GM21447 (cell line): Measurements from ENCODE around the gene KLK15.

Experiments used
- ATAC-seq: cut with Tn5 transposase; IDR thresholded peaks from one replicate; pipeline ENCODE4 v1.9.1; 2021; ENCODE audit not compliant: unreplicated experiment

Gene KLK15, protein sequence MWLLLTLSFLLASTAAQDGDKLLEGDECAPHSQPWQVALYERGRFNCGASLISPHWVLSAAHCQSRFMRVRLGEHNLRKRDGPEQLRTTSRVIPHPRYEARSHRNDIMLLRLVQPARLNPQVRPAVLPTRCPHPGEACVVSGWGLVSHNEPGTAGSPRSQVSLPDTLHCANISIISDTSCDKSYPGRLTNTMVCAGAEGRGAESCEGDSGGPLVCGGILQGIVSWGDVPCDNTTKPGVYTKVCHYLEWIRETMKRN

DNA sequence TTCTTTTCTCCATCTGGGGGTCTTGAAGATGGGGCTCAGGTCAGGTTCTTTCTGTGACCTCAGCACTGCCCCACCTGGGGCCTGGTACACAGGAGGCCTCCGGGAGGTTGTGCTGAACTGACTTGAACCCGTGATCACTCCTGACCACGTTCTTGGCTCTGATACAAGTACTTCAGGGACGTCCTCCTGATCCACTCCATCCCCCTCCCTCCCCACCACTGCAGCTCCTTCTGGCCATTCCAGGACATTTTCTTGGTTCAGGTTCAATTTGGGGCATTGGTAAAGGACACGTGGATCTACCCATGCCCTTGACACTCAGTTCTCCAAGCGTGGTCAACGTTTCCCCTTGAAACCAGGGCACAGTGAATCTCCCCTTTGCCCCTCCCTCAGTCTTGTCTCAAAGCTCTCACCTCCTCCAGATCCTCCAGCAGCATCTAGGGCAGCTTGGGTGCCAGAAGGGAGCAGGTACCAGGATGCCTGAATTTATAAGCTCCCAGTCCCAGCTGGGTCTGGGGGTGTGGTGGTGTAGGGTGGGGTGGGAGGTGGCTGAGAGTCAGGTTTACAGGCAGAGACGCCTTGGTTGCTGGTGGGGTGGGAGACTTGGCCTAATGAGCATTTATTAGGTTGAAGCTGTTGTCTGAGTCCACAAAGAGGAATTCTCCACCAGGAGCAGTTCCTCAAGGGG, at the start of gene KLK15:
TSS of gene KLK15 (minus strand) at position 458 of the 685 bp plus-strand sequence. CDS start 2,082 bp downstream, outside the sequence.
- ATAC-seq, result no peak

DNA sequence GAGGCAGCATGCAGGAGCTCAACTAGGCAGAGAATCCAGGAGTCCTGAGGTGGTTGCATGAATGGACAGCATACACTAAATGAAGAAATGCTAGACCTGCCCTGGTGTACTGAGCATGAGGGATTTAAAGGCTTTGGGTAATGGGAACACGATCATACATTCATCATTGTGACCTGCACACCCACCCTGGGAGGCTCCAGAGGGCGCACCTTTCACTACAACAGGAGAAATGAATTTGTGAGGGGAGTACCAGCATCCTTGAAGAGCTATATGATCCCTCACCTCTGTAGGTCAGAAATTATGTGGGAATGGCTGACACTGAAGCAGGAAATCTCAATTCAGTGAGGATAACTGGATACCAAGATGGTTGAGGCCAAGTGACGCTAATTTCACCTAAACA, 48.8 kb upstream of the KLK15 start:
- no peak for ATAC-seq

DNA sequence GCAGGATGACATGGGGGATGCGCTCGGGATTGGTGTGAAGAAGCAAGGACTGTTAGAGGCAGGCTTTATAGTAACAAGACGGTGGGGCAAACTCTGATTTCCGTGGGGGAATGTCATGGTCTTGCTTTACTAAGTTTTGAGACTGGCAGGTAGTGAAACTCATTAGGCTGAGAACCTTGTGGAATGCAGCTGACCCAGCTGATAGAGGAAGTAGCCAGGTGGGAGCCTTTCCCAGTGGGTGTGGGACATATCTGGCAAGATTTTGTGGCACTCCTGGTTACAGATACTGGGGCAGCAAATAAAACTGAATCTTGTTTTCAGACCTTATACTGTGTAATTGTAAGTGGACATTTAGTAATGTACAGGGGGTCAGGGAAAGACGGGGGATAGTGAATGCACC, 46.9 kb upstream of the KLK15 start:
- ATAC-seq, result no peak

DNA sequence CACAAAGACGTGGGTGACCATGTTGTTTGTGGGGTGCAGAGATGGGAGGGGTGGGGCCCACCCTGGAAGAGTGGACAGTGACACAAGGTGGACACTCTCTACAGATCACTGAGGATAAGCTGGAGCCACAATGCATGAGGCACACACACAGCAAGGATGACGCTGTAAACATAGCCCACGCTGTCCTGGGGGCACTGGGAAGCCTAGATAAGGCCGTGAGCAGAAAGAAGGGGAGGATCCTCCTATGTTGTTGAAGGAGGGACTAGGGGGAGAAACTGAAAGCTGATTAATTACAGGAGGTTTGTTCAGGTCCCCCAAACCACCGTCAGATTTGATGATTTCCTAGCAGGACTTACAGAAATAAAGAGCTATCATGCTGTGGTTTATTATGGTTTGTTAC, 45.5 kb upstream of the KLK15 start:
- ATAC-seq, result no peak

DNA sequence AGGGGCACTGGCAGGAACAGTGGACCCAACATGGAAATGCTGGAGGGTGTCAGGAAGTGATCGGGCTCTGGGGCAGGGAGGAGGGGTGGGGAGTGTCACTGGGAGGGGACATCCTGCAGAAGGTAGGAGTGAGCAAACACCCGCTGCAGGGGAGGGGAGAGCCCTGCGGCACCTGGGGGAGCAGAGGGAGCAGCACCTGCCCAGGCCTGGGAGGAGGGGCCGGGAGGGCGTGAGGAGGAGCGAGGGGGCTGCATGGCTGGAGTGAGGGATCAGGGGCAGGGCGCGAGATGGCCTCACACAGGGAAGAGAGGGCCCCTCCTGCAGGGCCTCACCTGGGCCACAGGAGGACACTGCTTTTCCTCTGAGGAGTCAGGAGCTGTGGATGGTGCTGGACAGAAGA, 44.0 kb upstream of the KLK15 start:
- ATAC-seq, result no peak

DNA sequence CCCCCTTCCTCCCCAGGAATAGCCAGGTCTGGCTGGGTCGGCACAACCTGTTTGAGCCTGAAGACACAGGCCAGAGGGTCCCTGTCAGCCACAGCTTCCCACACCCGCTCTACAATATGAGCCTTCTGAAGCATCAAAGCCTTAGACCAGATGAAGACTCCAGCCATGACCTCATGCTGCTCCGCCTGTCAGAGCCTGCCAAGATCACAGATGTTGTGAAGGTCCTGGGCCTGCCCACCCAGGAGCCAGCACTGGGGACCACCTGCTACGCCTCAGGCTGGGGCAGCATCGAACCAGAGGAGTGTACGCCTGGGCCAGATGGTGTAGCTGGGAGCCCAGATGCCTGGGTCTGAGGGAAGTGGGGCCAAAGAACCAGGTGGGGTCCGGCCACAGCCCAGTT, 43.1 kb upstream of the KLK15 start:
- no peak for ATAC-seq

DNA sequence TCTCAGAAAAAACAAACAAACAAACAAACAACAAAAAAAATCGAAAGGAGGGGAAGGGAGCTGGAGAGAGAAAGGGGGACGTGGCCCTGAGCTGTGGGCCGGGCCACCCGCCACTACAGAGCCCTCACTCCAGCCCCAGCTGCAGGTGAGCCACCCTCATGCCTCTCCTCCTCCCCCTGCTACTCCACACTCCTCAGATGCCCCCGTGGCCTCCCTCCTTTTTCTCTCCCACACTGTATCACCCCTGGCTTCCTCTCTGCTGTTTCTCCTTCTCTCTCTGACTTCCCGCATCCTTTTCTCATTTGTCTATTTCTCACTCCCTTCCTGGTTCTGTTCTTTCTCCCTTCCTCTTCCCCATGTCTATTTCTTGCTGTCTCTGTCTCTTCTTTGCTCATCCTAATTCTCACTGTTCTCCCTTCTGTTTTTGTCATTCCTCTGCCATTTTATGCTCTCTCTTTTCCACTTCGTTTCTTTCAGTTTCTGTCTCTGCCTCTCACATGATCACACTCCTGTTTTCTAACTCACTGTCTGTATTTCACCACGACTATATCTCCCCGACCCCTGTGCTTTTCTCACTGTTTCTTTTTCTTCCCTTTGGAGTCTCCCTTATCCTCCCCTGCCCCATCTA, 42.5 kb upstream of the KLK15 start:
- ATAC-seq, result no peak

DNA sequence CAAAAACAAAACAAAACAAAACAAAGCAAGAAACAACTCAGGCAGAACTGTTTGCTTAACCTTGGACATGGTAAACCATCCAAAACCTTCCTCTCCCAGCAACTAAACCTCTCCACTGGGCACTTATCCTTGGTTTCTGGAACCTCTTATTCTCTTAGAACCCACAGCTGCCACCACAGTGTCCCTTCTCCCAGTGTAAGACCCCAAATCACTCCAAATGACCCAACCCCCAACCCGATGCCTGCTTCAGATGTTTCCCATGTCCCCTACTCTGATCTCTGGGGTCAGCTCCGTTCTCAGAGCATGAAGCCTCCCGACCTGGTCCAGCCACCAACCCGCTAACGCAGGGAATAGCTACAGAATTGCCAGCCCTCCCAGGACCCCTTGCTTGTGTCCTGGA, 40.8 kb upstream of the KLK15 start:
- no peak for ATAC-seq

DNA sequence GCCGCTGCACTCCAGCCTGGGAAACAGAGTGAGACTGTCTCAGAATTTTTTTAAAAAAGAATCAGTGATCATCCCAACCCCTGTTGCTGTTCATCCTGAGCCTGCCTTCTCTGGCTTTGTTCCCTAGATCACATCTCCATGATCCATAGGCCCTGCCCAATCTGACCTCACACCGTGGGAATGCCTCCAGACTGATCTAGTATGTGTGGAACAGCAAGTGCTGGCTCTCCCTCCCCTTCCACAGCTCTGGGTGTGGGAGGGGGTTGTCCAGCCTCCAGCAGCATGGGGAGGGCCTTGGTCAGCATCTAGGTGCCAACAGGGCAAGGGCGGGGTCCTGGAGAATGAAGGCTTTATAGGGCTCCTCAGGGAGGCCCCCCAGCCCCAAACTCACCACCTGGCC, 39.7 kb upstream of the KLK15 start, which contains the start of gene KLK2:
TSS of gene KLK2 (plus strand) at position 384 of the 400 bp plus-strand sequence. CDS start 35 bp downstream, outside the sequence.
- ATAC-seq, result no peak

DNA sequence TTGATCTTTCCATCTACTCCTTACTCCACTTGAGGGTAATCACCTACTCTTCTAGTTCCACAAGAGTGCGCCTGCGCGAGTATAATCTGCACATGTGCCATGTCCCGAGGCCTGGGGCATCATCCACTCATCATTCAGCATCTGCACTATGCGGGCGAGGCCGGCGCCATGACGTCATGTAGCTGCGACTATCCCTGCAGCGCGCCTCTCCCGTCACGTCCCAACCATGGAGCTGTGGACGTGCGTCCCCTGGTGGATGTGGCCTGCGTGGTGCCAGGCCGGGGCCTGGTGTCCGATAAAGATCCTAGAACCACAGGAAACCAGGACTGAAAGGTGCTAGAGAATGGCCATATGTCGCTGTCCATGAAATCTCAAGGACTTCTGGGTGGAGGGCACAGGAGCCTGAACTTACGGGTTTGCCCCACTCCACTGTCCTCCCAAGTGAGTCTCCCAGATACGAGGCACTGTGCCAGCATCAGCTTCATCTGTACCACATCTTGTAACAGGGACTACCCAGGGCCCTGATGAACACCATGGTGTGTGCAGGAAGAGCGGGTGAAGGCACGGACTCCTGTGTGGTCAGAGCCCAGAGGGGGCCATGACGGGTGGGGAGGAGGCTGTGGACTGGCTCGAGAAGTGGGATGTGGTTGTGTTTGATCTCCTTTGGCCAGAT, 37.2 kb upstream of the KLK15 start:
- no peak for ATAC-seq

DNA sequence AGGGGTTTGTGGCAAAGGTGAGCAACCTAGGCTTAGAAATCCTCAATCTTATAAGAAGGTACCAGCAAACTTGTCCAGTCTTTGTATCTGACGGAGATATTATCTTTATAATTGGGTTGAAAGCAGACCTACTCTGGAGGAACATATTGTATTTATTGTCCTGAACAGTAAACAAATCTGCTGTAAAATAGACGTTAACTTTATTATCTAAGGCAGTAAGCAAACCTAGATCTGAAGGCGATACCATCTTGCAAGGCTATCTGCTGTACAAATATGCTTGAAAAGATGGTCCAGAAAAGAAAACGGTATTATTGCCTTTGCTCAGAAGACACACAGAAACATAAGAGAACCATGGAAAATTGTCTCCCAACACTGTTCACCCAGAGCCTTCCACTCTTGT, 36.1 kb upstream of the KLK15 start:
- ATAC-seq, result no peak

DNA sequence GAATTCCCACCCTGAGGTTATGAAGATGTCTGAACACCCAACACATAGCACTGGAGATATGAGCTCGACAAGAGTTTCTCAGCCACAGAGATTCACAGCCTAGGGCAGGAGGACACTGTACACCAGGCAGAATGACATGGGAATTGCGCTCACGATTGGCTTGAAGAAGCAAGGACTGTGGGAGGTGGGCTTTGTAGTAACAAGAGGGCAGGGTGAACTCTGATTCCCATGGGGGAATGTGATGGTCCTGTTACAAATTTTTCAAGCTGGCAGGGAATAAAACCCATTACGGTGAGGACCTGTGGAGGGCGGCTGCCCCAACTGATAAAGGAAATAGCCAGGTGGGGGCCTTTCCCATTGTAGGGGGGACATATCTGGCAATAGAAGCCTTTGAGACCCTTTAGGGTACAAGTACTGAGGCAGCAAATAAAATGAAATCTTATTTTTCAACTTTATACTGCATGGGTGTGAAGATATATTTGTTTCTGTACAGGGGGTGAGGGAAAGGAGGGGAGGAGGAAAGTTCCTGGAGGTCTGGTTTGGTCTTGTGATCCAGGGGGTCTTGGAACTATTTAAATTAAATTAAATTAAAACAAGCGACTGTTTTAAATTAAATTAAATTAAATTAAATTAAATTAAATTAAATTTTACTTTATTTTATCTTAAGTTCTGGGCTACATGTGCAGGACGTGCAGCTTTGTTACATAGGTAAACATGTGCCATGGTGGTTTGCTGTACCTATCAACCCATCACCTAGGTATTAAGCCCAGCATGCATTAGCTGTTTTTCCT, 28.3 kb upstream of the KLK15 start:
- ATAC-seq, result no peak

DNA sequence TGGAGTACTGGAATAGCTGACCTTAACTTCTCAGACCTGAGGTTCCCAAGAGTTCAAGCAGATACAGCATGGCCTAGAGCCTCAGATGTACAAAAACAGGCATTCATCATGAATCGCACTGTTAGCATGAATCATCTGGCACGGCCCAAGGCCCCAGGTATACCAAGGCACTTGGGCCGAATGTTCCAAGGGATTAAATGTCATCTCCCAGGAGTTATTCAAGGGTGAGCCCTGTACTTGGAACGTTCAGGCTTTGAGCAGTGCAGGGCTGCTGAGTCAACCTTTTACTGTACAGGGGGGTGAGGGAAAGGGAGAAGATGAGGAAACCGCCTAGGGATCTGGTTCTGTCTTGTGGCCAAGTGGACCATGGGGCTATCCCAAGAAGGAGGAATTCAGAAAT, 27.6 kb upstream of the KLK15 start:
- no peak for ATAC-seq

DNA sequence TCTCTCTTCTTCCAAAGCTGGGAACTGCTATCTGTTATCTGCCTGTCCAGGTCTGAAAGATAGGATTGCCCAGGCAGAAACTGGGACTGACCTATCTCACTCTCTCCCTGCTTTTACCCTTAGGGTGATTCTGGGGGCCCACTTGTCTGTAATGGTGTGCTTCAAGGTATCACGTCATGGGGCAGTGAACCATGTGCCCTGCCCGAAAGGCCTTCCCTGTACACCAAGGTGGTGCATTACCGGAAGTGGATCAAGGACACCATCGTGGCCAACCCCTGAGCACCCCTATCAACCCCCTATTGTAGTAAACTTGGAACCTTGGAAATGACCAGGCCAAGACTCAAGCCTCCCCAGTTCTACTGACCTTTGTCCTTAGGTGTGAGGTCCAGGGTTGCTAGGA, 26.5 kb upstream of the KLK15 start:
- ATAC-seq, result no peak

DNA sequence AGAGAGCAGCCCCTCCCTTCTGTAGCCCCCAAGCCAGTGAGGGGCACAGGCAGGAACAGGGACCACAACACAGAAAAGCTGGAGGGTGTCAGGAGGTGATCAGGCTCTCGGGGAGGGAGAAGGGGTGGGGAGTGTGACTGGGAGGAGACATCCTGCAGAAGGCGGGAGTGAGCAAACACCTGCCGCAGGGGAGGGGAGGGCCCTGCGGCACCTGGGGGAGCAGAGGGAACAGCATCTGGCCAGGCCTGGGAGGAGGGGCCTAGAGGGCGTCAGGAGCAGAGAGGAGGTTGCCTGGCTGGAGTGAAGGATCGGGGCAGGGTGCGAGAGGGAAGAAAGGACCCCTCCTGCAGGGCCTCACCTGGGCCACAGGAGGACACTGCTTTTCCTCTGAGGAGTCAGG, 25.5 kb upstream of the KLK15 start:
- no peak for ATAC-seq

DNA sequence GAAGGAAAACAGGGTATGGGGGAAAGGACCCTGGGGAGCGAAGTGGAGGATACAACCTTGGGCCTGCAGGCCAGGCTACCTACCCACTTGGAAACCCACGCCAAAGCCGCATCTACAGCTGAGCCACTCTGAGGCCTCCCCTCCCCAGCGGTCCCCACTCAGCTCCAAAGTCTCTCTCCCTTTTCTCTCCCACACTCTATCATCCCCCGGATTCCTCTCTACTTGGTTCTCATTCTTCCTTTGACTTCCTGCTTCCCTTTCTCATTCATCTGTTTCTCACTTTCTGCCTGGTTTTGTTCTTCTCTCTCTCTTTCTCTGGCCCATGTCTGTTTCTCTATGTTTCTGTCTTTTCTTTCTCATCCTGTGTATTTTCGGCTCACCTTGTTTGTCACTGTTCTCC, 24.0 kb upstream of the KLK15 start:
- ATAC-seq, result no peak

DNA sequence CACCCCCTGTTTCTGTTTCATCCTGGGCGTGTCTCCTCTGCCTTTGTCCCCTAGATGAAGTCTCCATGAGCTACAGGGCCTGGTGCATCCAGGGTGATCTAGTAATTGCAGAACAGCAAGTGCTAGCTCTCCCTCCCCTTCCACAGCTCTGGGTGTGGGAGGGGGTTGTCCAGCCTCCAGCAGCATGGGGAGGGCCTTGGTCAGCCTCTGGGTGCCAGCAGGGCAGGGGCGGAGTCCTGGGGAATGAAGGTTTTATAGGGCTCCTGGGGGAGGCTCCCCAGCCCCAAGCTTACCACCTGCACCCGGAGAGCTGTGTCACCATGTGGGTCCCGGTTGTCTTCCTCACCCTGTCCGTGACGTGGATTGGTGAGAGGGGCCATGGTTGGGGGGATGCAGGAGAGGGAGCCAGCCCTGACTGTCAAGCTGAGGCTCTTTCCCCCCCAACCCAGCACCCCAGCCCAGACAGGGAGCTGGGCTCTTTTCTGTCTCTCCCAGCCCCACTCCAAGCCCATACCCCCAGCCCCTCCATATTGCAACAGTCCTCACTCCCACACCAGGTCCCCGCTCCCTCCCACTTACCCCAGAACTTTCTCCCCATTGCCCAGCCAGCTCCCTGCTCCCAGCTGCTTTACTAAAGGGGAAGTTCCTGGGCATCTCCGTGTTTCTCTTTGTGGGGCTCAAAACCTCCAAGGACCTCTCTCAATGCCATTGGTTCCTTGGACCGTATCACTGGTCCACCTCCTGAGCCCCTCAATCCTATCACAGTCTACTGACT, 21.4 kb upstream of the KLK15 start, which contains the start of gene KLK3:
TSS of gene KLK3 (plus strand) at position 280 of the 775 bp plus-strand sequence. CDS start at position 321, 41 bp downstream.
- no peak for ATAC-seq

DNA sequence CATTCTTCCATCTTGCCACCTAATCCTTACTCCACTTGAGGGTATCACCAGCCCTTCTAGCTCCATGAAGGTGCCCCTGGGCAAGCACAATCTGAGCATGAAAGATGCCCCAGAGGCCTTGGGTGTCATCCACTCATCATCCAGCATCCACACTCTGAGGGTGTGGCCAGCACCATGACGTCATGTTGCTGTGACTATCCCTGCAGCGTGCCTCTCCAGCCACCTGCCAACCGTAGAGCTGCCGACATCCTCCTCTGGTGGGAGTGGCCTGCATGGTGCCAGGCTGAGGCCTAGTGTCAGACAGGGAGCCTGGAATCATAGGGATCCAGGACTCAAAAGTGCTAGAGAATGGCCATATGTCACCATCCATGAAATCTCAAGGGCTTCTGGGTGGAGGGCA, 18.2 kb upstream of the KLK15 start:
- ATAC-seq, result no peak

DNA sequence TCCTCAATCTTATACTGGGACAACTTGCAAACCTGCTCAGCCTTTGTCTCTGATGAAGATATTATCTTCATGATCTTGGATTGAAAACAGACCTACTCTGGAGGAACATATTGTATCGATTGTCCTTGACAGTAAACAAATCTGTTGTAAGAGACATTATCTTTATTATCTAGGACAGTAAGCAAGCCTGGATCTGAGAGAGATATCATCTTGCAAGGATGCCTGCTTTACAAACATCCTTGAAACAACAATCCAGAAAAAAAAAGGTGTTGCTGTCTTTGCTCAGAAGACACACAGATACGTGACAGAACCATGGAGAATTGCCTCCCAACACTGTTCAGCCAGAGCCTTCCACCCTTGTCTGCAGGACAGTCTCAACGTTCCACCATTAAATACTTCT, 17.4 kb upstream of the KLK15 start:
- no peak for ATAC-seq

DNA sequence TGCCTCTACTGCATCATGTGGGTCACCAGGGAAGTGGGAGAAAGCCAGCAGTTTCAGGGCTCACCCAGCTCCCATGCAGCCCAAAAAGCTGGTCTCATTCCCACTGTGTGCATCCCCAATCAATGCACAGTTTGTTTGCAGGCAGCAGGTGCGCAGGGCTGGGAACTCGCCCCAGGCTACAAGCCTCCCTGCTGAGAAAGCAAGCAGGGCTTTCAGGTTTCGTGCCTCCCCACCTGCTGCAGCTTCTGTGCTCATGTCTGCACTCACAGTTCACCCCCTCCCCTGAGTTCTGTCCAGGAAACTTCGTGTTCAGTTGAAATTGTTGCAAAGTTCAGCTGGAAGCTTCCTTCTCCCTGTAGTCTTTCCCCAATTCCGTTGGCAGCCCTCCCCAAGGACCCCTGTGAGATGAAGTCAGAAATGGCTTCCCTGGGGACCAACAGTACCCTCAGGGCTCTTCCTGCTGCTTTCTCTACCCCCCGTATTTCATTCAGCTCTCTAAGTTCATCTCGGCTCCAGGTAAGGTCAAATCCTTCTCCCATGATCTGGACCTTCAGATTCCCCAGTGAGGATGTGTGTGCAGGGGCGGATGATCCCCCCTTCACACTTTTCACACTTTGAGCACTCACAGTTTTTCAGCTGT, 11.0 kb upstream of the KLK15 start:
- ATAC-seq, result no peak
